ENCODE data around the gene CYP4F8.
"Not testable (repeated sequence)": the region's sequence is repeated elsewhere in the genome, so short reads cannot be mapped to it uniquely, and the experiment has no call there.

Gene CYP4F8

GRCh38 chr19:15641901-15642491 is 27.0 kb downstream of the CYP4F8 start:
- FAIRE-seq = no peak
- no peak for DNase-seq (ENCODE audit: extremely low spot score, insufficient read length, low read depth)

- DNase-seq (ENCODE audit: extremely low spot score, insufficient read length, low read depth) (no peak), FAIRE-seq (no peak)
Measured at GRCh38 chr19:15642807-15643206, 27.8 kb downstream of the CYP4F8 start.

DNA sequence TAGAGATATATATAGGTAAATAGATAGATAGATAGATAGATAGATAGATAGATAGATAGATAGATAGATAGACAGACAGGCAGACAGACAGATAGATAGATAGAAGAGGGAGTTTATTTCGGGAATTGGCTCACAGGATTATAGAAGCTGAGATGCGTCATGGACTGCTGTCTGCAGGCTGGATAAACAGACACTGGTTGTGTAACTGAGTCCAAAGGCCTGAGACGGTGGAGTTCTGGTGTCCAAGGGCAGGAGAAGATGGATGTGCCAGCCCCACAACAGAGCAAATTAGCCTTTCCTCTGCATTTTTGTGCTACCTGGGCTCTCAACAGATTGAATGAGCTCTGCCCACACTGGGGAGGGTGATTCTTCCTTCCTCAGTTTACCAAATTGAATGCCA is 28.4 kb downstream of the CYP4F8 start:
- DNase-seq (ENCODE audit: extremely low spot score, insufficient read length, low read depth) (no peak), FAIRE-seq (no peak)

GRCh38 chr19:15644066-15644741 is 29.2 kb downstream of the CYP4F8 start:
- DNase-seq (ENCODE audit: extremely low spot score, insufficient read length, low read depth) (no peak), FAIRE-seq (no peak)

- no peak for FAIRE-seq
- DNase-seq (ENCODE audit: extremely low spot score, insufficient read length, low read depth) = no peak
Measured at GRCh38 chr19:15644816-15645215, 29.8 kb downstream of the CYP4F8 start.

DNA sequence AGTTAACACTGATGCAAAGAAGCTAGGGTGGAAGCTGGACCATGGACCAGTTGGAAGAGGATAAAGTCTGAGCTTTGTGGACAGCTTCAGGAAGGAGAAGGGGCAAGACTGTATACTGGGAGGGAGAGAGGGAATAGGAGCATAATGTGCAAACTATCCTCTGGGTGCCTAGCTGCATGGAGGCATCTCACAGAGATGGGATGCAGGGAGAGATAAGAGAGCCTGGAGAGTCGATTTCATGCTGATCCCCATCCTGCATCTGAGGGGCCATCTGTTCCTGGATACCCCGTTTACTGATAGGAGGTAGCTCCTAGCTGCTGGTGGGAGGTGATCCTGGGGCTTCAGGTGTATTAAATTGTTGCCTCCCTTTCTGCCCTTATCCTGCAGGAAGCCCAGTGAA is 34.5 kb downstream of the CYP4F8 start:
- DNase-seq (ENCODE audit: extremely low spot score, insufficient read length, low read depth) (no peak), FAIRE-seq (no peak)

GRCh38 chr19:15650123-15650522 is 35.1 kb downstream of the CYP4F8 start:
- not testable (repeated sequence) for DNase-seq (ENCODE audit: extremely low spot score, insufficient read length, low read depth); FAIRE-seq

GRCh38 chr19:15651791-15652190 is 36.8 kb downstream of the CYP4F8 start:
- FAIRE-seq (no peak), DNase-seq (ENCODE audit: extremely low spot score, insufficient read length, low read depth) (no peak)

DNA sequence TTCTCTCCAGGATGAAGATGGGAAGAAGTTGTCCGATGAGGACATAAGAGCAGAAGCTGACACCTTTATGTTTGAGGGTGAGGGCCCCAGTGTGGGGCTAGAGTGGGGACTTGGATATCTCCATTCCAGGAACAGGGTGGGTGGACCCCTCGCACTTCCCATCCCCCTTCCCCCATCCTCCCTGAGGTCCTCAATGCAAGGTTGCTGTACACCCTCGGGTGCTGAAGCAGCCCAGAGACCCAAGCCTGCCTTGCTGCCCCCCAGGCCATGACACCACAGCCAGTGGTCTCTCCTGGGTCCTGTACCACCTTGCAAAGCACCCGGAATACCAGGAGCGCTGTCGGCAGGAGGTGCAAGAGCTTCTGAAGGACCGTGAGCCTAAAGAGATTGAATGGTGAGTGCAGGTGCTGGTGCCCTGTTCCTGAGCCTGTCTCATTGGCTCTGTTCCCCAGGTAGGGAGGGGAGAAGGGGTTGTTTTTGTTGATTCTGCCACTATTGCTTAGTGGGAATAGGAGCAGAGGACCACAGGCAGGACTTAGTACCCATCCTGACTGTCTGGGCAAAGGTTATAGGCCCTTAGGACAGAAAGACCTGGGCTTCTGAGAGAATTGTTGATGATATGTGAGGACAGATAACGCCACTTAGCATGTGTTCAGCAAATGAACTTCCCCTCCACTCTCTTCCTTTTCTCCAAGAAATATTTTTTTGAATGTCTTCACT is 37.7 kb downstream of the CYP4F8 start:
- FAIRE-seq = no peak
- no peak for DNase-seq (ENCODE audit: extremely low spot score, insufficient read length, low read depth)

DNA sequence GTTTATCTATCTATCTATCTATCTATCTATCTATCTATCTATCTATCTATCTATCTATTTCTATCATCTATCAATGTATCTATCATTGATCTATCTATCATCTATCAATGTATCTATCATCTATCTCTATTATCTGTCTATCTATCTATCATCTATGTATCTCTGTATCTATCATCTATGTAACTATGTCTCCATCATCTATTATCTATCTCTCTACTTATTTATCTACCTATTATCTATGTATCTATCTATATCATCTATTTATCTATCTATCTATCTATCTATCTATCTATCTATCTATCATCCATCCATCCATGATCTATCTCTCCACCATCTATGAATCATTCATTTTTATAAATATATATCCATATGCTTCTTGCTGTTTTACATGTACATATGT is 41.4 kb downstream of the CYP4F8 start:
- DNase-seq (ENCODE audit: extremely low spot score, insufficient read length, low read depth) (no peak), FAIRE-seq (no peak)

- DNase-seq (ENCODE audit: extremely low spot score, insufficient read length, low read depth) (no peak), FAIRE-seq (no peak)
Measured at GRCh38 chr19:15663247-15663646, 48.2 kb downstream of the CYP4F8 start.

DNA sequence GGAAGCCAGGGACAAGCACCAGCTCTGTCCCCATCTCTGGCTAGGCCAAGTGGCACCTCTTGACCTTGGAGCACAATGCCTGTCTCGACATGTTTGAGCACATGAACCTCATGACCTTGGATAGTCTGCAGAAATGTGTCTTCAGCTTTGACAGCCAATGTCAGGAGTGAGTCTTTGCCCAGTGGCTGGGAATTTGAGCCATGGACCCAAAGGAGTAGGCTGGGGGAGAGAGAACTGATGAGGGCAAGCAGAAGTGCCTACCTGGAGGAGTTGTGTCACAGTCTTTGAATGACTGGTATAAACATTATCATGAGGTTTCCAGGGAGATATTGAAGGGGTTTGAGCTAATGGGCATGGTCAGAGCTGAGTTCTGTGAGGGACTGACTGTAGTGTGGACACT is 51.2 kb downstream of the CYP4F8 start:
- DNase-seq (ENCODE audit: extremely low spot score, insufficient read length, low read depth) = no peak
- no peak for FAIRE-seq

- FAIRE-seq = no peak
- DNase-seq (ENCODE audit: extremely low spot score, insufficient read length, low read depth) = no peak
Measured at GRCh38 chr19:15666883-15667282, 51.9 kb downstream of the CYP4F8 start.

GRCh38 chr19:15669440-15669839 is 54.4 kb downstream of the CYP4F8 start:
- DNase-seq (ENCODE audit: extremely low spot score, insufficient read length, low read depth) (no peak), FAIRE-seq (no peak)

DNA sequence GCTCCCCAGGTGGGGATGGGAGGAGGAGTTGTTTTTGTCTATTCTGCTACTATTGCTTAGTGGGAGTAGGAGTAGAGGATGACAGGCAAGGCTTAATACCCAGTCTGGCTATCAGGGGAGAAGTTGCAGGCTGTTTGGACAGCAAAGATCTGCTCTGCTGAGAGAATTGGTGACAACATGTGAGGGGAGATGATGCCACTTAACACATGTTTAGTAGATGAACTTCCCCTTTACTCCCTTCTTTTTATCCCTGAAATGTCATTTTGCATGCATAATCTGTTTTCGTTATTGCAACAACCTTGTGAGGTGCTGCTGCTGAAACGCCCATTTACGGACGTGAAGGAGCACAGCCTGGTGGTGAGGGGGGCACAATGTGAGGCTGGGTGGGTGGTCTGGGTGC is 54.9 kb downstream of the CYP4F8 start:
- no peak for FAIRE-seq

GRCh38 chr19:15671237-15671821 is 56.3 kb downstream of the CYP4F8 start:
- no peak for FAIRE-seq

More for the DNA sequence above, 54.9 kb downstream of the CYP4F8 start:
- no peak for DNase-seq (ENCODE audit: extremely low spot score, insufficient read length, low read depth)

DNA sequence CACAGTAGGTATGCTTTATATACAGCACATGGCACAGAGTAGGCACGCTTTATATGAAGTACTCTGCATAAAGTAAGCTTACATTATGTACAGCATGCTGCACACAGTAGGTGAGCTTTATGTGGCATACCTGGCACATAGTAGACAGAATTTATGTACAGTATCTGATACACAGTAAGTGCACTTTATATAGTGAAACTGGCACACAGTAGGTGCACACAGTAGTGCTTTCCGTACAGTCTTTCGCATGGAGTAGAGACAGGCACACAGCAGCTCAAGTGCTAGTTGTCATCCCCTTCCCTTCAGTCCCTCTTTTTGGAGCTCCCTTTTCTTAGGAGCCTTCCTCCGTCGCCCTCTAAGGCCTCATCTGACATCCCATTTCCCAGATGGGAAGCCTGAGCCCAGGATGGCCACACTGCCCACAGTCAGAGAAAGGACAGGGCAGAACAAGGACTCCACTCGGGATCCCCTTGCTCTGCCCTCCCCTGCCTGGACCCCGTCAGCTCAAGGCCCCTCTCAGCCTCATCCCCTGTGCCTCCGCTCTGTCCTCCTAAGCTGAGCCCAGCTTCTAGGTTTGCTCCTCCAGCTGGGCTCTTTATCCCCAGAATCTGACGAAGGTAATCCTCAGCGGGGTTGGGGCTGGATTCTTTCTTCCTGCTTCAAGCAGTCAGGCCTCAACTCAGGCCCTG is 57.0 kb downstream of the CYP4F8 start:
- DNase-seq (ENCODE audit: extremely low spot score, insufficient read length, low read depth) (no peak), FAIRE-seq (no peak)

More at GRCh38 chr19:15671237-15671821, 56.3 kb downstream of the CYP4F8 start:
- no peak for DNase-seq (ENCODE audit: extremely low spot score, insufficient read length, low read depth)

GRCh38 chr19:15672580-15673175 is 57.7 kb downstream of the CYP4F8 start, which contains the start of gene CYP4F12:
Gene CYP4F12 (plus strand): TSS chr19:15673087. CDS start chr19:15673530, 443 bp downstream.
- DNase-seq (ENCODE audit: extremely low spot score, insufficient read length, low read depth) = no peak
- FAIRE-seq = no peak

DNA sequence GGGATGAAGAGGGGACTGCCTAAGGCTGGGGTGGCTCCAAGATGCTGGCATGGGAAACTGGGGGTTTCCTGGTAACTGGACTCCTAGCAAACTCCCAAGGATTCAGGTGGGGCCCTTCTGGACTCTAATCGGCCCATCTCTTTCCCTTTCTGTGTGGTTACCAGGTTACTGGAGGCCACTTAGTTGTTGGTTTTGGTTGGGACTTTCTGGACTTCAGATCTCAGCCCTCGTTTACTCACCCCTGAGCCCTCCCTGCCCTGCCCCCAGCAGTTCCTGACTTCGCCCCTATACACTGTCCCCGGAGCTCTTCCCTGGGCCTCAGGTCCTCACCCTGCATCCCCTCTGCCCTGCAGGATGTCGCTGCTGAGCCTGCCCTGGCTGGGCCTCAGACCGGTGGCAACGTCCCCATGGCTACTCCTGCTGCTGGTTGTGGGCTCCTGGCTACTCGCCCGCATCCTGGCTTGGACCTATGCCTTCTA is 58.2 kb downstream of the CYP4F8 start:
- FAIRE-seq (no peak), DNase-seq (ENCODE audit: extremely low spot score, insufficient read length, low read depth) (no peak)

DNA sequence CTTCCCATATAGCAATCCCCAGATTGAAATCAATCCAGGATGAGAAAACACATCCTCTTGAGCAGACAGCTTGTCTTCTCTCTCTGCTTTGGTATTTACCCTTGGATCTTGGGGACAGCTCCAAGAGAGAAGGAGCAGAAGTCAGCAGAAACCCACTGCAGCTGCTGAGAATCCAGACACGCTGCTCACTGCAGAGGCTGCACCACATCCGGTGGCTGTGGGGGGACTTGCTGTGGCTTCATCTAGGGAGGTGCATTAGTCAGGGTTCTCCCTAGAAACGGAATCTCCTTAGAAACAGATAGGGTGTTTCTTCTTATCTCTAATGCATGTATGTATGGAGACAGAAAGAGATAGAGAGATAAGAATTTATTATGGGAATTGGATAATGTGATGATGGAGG is 60.5 kb downstream of the CYP4F8 start:
- FAIRE-seq = no peak
- no peak for DNase-seq (ENCODE audit: extremely low spot score, insufficient read length, low read depth)
